NOMO-1 treated with DMSO at 0.1 percent for 48 hours (cell line): Measurements from ENCODE around the gene TTC28.
"Not testable (repeated sequence)": the region's sequence is repeated elsewhere in the genome, so short reads cannot be mapped to it uniquely, and the experiment has no call there.

ENCODE experiments used
- DNase-seq: peaks from one replicate; lab custom pipeline; 2025; ENCODE audit not compliant: unreplicated experiment; lab: John Stamatoyannopoulos, UW

The TTC28 gene

DNA sequence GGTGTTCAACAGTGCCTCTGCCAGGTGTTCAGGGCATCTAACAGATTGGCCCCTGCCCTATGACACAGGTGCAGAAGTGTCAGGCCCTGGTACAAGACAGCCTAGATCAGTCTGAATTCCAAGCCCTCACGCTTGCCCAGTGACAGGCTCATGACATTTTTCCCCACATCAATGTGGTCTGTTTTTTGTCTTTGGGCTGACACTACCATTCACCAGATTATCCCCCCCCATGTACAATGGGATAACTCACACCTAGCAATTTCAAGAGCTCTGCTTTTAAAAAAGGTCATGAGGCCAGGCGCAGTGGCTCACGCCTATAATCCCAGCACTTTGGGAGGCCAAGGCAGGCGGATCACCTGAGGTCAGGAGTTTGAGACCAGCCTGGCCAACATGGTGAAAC lies 605.1 kb downstream of the TTC28 start:
- no peak for DNase-seq

DNA sequence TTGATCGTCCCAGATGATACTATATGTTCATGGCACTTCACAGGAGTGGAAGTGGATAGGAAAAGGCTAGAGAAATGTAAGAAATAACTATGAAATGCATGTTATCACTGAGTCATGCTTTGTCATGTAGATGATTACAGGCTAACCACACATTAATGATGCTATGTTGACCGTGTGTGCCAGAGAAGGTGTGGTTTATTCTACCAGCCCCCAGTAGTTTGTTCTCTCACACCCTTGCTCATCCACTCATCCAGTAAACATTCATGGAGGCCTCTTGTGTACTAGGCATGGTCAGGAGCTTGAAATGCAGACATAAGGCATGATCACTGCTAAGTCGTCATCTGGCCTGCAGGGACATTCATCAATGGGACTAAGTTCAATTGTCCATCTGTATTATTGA lies 607.6 kb downstream of the TTC28 start:
- no peak for DNase-seq

- no peak for DNase-seq
These were observed 610.8 kb downstream of the TTC28 start for GRCh38 chr22:28068826-28069225.

- DNase-seq: no peak
These were observed 614.7 kb downstream of the TTC28 start for GRCh38 chr22:28064920-28065319.

- DNase-seq: no peak
These were observed 616.0 kb downstream of the TTC28 start for GRCh38 chr22:28063656-28064055.

DNA sequence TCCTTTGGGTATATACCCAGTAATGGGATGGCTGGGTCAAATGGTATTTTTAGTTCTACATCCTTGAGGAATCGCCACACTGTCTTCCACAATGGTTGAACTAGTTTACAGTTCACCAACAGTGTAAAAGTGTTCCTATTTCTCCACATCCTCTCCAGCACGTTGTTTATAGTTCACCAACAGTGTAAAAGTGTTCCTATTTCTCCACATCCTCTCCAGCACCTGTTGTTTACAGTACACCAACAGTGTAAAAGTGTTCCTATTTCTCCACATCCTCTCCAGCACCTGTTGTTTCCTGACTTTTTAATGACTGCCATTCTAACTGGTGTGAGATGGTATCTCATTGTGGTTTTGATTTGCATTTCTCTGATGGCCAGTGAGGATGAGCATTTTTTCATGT lies 619.0 kb downstream of the TTC28 start:
- not testable (repeated sequence) for DNase-seq

- no peak for DNase-seq
These were observed 621.6 kb downstream of the TTC28 start for GRCh38 chr22:28058036-28058435.

- no peak for DNase-seq
These were observed 624.8 kb downstream of the TTC28 start for GRCh38 chr22:28054819-28055208.

GRCh38 chr22:28053896-28054818 lies 625.5 kb downstream of the TTC28 start:
- no peak for DNase-seq

DNA sequence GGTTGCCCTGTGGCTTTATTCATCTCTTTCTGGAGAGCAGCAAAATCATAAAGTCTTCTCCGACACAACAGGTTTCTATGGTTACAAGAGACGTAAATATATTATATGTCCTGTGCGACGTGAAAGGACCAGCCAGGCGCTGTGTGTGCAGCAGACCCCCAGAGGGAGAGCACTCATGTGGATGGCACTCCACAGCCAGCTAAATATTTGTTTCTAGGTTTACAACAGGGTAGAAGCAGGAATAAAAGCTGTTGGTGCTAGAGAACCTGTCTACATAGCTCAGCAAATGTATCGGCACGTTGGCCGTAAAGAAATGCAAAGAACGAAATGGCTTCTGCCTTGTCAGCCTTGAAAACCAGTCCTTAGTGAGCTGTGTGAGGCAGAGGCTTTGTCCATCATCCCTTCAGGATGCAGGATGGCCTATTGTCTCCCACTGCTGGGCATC lies 626.8 kb downstream of the TTC28 start:
- DNase-seq: no peak

GRCh38 chr22:28051787-28052356 lies 627.8 kb downstream of the TTC28 start:
- DNase-seq: peak; percentile 1

GRCh38 chr22:28051091-28051786 lies 628.4 kb downstream of the TTC28 start:
- DNase-seq: no peak

- no peak for DNase-seq
These were observed 631.1 kb downstream of the TTC28 start for GRCh38 chr22:28048529-28048928.

GRCh38 chr22:28047740-28048139 lies 631.9 kb downstream of the TTC28 start:
- DNase-seq: no peak

GRCh38 chr22:28046100-28046499 lies 633.5 kb downstream of the TTC28 start:
- DNase-seq: no peak

DNA sequence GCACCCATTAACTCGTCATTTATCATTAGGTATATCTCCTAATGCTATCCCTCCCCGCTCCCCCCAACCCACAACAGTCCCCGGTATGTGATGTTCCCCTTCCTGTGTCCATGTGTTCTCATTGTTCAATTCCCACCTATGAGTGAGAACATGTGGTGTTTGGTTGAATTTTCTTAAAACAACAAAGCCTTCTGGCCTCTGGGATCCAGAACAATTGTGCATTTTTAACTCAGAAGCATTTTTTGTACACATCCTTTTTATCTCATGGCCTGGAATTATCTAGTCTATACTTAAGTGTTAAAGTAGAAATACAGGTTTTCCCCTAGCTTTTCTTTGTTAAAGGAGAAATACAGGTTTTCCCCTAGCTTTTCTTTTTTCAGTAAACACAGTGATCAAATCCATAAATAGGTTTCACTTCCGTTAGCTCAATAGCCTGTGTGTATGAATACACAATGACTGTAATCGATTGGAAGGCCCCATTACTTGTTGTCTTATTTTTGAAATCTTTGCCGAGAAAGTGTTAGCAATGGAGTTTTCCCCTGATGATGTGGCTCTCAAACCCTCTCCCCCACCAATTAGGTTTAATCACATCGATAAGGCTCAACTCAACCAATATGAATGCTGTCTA lies 635.0 kb downstream of the TTC28 start:
- DNase-seq: no peak

- DNase-seq: no peak
These were observed 636.4 kb downstream of the TTC28 start for GRCh38 chr22:28043266-28043665.

DNA sequence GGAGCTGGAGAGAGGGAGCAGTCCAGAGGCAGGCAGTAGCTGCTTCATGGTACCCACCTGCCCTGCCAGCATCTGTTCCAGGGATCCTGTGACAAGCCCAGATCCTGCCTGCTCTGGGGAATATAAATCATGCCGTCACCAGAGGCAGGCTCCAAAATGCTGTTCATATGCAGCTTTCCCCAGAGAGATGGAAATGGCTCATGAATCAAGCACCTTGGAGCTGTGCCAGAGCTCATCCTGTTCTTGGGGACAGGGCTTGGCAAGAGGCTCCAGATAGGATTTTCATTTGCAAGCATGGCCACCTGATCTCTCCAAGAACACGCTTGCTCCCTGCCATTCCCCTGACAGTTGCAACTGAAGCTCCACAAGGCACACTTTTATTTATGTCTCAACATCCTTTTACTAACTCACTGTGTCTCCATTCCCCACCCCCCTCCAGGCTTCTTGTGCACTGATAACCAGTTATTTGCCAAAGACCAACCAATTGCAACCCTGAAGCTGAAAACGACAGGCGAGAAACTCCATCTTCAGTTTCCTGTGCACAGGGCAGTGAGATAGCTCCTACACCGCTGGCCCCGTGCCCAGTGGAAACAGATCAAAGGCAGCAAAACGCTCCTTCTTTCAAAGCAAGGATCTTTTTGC lies 644.8 kb downstream of the TTC28 start:
- no peak for DNase-seq

DNA sequence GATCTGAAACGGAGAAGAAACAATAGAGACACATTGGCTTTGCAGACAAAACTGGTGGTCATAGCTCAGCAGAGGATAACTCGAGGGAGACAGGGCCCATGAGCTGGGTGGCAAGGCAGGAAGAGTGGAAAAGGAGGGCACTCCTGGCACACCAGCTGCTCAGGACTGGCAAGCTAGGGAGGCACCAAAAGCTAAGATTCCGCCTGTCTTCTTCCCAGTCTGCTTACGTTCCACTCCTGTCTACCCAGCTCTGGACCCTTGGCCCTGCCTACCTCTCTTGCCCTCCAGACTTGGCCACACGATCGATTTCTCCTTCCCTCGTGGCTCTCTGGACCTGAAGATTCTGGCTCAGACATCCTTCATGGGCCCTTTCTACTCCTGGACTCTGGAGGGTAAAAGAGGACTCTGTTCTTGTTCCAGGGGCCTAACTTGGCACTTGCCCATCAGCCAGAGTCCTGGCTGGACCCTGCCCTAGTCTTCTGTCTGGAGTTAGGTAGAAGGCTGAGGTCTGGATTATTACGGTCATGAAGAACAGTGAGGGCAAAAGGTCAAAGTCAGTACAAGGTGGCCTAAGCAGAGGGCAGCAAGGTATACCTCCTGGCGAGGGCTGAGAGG lies 645.4 kb downstream of the TTC28 start:
- DNase-seq: no peak

- DNase-seq: no peak
These were observed 646.8 kb downstream of the TTC28 start for GRCh38 chr22:28032861-28033260.
